Activated CD8-positive, alpha-beta memory T cell treated with anti-CD3 and anti-CD28 coated beads for 48 hours (primary cell): Measurements from ENCODE around the gene PRR33.

Experiments used
- DNase-seq, 3 experiments: peaks; one replicate each; pipeline ENCODE4 v3.0.0-alpha.2; 2020; ENCODE audit warnings: low read depth in 2 of 3, low spot score in 2 of 3

PRR33 gene

DNA sequence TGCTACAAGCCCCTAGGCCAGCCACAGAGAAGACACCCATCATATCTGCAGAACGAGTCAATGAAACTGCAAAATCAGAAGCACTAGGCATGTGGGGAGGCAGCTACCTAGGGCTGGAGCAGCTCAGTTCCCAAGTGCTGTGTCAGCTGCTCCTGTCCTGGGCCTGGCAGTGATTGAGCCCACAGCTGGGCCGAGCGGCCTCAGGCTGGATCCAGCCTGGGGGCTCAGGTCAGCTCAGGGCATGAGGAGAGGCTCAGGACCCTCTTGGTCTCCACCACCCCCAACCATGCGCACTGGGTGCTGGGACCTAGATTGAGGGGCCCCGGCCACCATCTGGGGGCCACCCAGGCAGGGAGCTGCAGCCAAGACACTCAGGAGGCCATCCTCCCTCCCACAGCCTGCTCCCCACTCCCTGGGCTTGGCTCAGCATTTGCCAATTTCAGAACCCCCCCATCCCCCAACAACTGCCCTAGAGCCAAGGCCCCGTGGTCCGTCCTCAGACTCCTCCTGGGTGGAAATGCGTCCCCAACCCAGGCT lies 25.4 kb upstream of the PRR33 start:
- no peak for DNase-seq

- DNase-seq: no peak
These were observed 24.7 kb upstream of the PRR33 start for GRCh38 chr11:1916132-1916985.

- no peak for DNase-seq
These were observed 24.1 kb upstream of the PRR33 start for GRCh38 chr11:1915795-1916131.

- no peak for DNase-seq
These were observed 21.8 kb upstream of the PRR33 start for GRCh38 chr11:1913271-1914060.

DNA sequence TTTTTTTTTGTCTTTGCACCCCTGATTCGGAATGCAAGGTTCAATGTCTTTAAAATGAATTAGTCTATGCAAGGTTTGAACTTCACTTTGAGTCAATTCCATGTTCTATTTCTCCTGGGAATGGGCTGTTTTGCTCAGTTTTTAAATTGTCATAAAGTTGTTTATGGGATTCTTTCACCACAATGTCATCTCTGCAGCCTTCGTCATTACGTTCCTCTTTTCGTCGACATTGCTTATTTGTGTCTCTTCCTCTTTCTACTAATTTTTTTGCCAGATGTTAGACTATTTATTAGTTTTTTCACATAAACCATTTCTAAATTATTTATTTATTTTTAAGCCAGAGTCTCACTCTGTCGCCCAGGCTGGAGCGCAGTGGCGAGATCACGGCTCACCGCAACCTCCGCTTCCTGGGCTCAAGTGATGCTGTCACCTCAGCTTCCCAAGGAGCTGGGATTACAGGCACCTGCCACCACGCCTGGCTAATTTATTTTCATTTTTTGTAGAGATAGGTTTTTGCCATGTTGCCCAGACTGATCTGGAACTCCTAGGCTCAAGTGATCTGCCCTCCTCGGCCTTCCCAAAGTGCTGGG lies 20.7 kb upstream of the PRR33 start:
- DNase-seq: no peak

DNA sequence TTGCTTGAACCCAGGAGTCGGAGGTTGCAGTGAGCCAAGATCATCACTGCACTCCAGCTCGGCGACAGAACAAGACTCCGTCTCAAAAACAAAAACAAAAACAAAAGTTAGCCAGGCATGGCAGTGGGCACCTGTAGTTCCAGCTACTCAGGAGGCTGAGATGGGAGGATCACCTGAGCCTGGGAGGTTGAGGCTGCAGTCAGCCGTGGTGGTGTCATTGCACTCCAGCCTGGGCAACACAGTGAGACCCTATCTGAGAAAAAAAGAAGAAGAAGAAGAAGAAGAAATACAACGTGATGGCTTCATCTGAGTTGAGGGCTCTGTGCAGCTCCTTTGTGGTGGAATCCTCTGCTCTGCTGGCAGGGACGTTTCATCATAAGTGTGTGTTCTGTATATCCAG lies 17.8 kb upstream of the PRR33 start:
- DNase-seq: no peak

DNA sequence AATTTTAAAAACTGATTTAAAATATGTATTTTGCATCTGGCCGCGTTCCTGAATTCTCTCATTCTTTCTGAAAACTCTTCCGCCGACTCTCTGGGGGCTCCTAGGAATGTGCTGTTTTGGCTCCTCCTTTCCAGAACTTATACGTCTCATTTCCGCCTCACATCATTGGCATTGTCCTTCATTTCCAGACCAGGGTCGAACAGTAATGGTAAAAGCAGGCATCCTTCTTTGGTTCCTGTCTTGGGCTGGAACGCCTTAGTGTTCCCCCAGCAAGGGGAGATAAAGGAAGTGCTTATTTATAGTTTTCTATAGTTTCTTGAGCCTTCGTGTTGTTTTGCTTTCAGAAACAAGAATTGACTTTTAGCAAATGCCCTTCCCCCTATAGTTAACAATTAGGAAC lies 16.9 kb upstream of the PRR33 start:
- DNase-seq: no peak

GRCh38 chr11:1906611-1907423 lies 15.1 kb upstream of the PRR33 start:
- DNase-seq: no peak

- no peak for DNase-seq
These were observed 14.5 kb upstream of the PRR33 start for GRCh38 chr11:1906181-1906580.

DNA sequence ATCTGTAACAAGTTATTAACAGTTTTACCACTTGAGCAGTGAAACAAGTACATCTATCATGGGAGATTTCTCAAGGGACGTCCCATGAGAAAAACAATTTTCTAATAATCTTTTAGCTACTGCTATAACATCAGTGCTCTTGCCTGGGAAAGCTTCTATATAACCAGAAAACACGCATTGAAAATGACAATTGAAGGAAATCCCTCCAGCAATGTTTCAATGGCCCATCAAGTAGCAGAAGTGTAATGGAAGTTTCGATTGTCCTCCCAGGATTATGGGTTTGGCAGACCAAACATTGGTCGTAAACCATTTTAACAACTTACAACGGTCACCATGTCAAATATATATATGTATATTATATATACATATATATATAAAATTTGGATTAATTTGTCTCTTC lies 8.0 kb upstream of the PRR33 start:
- DNase-seq: no peak

DNA sequence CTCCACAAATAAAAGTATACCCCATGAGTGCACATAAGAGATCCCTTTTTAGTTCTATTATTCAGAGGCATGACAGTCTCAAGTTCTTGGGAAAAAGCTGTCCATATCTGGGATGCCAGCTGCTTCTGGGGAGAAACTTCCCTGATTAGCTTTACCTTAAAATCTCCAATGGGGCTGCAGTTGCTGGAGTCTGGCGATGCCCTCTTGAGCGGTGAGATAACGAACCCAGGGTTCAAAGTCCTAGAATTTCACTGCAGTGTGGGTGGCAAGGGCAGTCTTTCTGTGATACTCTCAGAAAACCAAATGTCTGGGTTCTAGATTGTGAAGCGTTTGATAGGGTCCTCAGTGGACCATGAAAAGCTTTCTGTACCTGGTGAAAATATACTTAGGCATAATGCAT lies 7.4 kb upstream of the PRR33 start:
- no peak for DNase-seq

DNA sequence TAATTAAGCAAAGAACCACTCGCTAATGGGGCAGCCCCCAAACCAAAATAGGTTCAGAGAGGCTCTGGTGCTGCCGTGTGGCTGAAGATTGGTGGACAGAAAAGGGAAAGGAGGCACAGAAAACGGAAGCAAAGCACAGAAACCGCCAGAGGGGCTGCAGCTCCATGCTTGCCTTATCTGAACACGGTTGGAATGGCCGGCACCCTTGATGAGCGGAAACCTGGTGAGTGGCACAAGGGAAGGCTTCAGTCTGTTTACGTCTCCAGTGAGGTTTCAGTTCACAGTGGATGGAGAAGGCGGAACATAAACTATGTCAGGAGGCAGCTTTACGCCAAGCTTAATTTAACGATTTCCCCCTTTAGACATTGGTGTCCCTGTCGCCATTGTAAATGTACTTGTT lies 5.2 kb upstream of the PRR33 start:
- DNase-seq: no peak

GRCh38 chr11:1896468-1896867 lies 4.8 kb upstream of the PRR33 start:
- DNase-seq: no peak

GRCh38 chr11:1894759-1895158 lies 3.1 kb upstream of the PRR33 start:
- no peak for DNase-seq

GRCh38 chr11:1893581-1894359 lies 2.1 kb upstream of the PRR33 start:
- DNase-seq: no peak

GRCh38 chr11:1892558-1892957 lies 863 bp upstream of the PRR33 start:
- DNase-seq: no peak

DNA sequence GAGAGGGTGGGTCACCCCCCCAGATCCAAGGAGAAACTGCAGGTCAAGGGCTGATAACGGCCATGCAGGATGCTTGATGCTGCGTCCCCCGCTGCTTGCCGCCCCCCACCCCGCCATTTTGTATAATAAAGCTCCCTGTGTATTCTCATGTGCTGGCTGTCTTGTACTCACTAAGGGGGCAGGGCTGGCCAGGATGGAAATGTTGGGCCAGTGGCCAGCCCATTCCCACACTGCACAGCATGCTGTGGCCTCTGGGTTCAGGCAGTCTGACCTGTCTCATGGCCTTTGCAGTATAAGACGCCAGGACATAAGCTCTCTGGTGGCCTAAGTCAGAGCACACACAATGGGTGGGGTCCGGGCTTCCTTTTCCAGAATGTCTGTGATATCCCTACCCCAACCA lies 421 bp upstream of the PRR33 start:
- no peak for DNase-seq

DNA sequence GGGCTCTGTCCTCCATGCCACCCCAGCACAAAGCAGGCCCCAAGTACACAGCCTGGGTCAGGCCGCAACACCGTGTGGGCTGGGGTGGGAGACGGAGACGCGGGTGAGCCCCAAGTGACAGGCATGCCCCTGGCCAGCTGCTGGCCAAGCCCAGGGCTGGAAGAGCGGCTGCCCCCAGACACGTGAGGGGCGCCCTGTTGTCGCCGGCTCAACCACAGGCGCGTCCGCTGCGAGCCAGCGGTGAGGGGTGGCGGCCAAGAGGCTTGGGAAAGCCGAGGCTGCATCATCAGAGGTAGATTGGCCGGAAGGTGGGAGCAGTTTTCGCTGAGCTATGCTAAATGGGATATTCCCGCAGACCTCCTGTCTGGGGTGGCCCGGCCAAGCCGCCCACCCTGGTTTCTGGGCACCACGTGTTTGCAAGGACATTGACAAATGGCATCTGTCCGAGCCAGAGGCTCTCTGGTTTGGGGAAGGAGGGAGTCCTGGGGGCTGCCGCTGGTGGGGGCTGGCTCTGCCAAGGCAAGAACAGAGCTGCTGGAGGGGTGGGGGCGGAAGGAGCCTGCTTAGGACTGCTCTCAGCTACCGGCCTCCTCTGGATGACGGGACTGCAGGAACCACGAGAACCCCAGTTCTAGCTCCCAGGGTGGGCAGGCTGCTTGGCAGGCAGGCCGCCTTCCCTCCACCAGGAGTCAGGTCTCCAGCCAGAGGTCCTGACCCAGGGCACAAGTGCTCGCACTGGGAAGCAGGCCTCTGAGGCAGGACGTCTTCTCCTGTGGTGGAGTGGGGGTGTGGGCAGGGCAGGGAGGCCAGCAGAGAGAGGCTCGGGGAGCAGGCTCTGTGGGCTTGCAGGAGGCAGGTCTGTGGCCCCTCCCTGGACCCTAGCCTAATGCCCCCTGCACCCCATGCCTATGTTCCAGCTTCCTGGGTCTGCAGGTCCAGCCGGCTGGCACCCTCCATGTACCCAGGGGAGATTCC lies 552 bp downstream of the PRR33 start:
- DNase-seq: peak in 1 of 3 experiments; percentile 28
